LNCAP (cell line): ENCODE data around the gene MBTPS1.

Experiments
- CTCF ChIP-seq: fragments of 450-650 bp; IDR thresholded peaks from 2 replicates; pipeline ENCODE4 v1.5.1; 2017; ENCODE audit warnings: mild to moderate bottlenecking

MBTPS1 gene

GRCh38 chr16:84117494-84117843 lies 727 bp upstream of the MBTPS1 start:
- TF ChIP-seq CTCF, result no peak

DNA sequence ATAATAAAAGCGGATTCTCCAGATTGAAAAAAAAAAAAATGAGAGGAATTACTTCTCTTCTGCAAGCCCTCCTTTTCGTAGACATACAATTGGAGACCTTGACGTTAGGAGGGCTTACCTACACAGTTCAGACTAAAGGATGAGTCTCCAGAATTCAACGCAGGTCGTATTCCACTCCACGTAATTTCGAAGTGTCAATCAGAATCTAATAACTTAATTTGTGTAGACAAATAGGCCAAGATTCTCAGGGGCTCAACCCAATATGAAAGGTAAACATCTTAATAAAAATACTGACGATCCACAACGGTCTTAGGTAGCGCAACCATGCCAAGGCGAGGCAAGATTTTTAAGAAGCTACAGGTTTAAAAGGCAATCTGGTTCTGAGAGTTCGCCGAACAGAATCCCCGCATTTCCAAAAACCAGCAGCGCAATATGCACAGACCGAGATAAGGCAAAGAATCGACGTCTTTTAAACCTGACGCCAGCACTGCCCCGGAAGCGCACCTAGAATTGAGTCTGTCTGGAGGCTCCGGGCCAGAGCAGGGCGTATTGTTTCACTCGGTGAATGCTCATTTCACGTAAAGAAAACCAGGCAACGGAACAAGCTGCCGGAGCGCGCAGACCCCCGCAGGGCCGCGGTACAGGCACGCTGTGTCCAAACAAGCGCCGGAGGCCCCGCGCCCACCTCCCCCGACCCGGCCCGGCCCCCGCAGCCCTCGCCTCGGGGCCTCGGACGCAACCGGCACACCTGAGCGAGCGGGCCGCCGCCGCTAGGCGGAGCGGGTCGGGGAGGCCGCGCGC lies 623 bp downstream of the MBTPS1 start:
- no peak; the same call in 1 of the 2 replicates for TF ChIP-seq CTCF

GRCh38 chr16:84111525-84111924 lies 5.2 kb downstream of the MBTPS1 start:
- no peak for TF ChIP-seq CTCF

GRCh38 chr16:84110527-84110926 lies 6.2 kb downstream of the MBTPS1 start:
- TF ChIP-seq CTCF, result no peak

- no peak for TF ChIP-seq CTCF
These were observed 7.0 kb downstream of the MBTPS1 start for GRCh38 chr16:84109598-84110335.

GRCh38 chr16:84107921-84108320 lies 8.8 kb downstream of the MBTPS1 start:
- TF ChIP-seq CTCF, result no peak

DNA sequence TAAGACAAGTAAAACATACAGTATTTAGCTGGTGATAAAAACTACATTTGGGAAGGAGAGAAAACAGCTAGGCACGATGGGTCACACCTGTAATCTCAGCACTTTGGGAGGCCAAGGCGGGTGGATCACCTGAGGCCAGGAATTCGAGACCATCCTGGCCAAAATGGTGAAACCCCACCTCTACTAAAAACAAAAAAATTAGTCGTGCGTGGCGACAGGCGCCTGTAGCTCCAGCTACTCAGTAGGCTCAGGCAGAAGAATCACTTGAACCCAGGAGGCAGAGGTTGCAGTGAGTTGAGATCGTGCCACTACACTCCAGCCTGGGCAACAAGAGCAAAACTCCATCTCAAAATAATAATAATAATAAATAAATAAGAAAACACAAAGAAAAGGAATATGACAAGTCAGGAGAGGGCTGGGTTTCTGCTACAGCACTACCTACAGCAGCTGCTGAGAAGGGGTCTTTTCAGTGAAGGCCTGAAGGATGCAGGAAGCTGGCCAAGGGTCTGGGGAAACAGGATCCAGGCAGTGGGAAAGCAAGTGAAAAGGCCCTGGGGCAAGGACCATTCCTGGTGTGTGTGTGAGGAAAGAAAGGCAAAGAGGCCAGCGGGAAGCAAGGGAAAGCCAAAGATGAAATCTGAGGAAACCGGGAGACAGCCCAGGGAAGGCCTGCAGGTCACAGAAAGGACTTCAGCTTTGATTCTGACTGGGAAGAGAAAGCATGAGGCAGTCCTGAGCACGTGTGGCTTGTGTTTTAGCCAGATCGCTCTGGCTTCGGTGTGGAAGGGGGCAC lies 10.6 kb downstream of the MBTPS1 start:
- no peak for TF ChIP-seq CTCF
